C4-2B (cell line): ENCODE results near the gene JADE3.

Experiments used
- ZFX ChIP-seq: fragments of 450-650 bp; IDR thresholded peaks from 2 replicates; pipeline ENCODE4 v1.6.1; 2017
- TF ChIP-seq, protein P1 (sequence below): fragments of 450-650 bp; conservative IDR thresholded peaks from 2 replicates; pipeline ENCODE4 v1.5.1; 2017; ENCODE audit warnings: mild to moderate bottlenecking

GRCh38 chrX:47060708-47061107, 148.5 kb downstream of the JADE3 start:
- TF ChIP-seq, protein P1, sequence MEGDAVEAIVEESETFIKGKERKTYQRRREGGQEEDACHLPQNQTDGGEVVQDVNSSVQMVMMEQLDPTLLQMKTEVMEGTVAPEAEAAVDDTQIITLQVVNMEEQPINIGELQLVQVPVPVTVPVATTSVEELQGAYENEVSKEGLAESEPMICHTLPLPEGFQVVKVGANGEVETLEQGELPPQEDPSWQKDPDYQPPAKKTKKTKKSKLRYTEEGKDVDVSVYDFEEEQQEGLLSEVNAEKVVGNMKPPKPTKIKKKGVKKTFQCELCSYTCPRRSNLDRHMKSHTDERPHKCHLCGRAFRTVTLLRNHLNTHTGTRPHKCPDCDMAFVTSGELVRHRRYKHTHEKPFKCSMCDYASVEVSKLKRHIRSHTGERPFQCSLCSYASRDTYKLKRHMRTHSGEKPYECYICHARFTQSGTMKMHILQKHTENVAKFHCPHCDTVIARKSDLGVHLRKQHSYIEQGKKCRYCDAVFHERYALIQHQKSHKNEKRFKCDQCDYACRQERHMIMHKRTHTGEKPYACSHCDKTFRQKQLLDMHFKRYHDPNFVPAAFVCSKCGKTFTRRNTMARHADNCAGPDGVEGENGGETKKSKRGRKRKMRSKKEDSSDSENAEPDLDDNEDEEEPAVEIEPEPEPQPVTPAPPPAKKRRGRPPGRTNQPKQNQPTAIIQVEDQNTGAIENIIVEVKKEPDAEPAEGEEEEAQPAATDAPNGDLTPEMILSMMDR: no peak
- no peak for TF ChIP-seq ZFX
